Measurements from ENCODE around the gene PARP2. TPM values are rescaled to one million over a fixed set of nuclear protein-coding genes. Genes with fewer than 3 reads are reported as not detected.
"Not testable (repeated sequence)": the region's sequence is repeated elsewhere in the genome, so short reads cannot be mapped to it uniquely, and the experiment has no call there.

The PARP2 gene
- total RNA-seq, 4 donors from 2014 or later: 4.4 to 96.5 (median 9.1) TPM

DNA sequence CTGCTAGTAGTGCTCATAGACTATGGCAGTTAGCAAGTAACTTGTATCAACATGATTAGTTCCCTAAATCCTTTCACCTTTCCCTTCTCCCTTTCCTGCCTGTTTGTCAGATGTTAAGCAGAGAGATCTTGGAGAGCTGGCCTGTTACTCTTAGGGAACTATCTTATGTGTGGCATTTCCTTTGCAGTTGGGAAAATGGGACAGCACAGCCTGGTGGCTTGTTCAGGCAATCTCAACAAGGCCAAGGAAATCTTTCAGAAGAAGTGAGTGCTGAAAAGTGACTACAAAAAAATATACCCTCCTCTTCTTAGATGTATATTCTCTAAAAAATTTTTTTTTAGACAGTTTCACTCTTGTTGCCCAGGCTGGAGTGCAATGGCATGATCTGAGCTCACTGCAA, 7.4 kb downstream of the PARP2 start:
- H3K4me1 ChIP-seq: no peaks in the 10 kb centered on the region
- no peaks in the 10 kb centered on the region for H3K27me3 ChIP-seq
- no peaks in the 10 kb centered on the region for H3K9me3 ChIP-seq
- intact Hi-C loops (cut with DNase I; ENCODE audit: low total_unique reads) (no loop called here), in situ Hi-C loops (cut with MboI; ENCODE audit: low pct_ligation_motif_present in 1 of 4, low pct_unique_long_range_greater_than_20kb in 1 of 4, low sequenced_read_pairs in 3 of 4) (no loop called here)
- no peak overlapping the region for H3K4me3 ChIP-seq
- H3K27ac ChIP-seq: no peak overlapping the region
- TF ChIP-seq, protein P1, sequence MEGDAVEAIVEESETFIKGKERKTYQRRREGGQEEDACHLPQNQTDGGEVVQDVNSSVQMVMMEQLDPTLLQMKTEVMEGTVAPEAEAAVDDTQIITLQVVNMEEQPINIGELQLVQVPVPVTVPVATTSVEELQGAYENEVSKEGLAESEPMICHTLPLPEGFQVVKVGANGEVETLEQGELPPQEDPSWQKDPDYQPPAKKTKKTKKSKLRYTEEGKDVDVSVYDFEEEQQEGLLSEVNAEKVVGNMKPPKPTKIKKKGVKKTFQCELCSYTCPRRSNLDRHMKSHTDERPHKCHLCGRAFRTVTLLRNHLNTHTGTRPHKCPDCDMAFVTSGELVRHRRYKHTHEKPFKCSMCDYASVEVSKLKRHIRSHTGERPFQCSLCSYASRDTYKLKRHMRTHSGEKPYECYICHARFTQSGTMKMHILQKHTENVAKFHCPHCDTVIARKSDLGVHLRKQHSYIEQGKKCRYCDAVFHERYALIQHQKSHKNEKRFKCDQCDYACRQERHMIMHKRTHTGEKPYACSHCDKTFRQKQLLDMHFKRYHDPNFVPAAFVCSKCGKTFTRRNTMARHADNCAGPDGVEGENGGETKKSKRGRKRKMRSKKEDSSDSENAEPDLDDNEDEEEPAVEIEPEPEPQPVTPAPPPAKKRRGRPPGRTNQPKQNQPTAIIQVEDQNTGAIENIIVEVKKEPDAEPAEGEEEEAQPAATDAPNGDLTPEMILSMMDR (IDR thresholded peaks at IDR 0.05): no peak
- TF ChIP-seq POLR2A (IDR thresholded peaks at IDR 0.05) (no peak), POLR2AphosphoS5 (IDR thresholded peaks at IDR 0.05) (no peak), EP300 (IDR thresholded peaks at IDR 0.05; ENCODE audit: low read depth) (no peak)
- DNase-seq: no peak
- peaks cover 0 to 63% (median 17%) of the 10 kb centered on the region in 4 donors for H3K36me3 ChIP-seq

DNA sequence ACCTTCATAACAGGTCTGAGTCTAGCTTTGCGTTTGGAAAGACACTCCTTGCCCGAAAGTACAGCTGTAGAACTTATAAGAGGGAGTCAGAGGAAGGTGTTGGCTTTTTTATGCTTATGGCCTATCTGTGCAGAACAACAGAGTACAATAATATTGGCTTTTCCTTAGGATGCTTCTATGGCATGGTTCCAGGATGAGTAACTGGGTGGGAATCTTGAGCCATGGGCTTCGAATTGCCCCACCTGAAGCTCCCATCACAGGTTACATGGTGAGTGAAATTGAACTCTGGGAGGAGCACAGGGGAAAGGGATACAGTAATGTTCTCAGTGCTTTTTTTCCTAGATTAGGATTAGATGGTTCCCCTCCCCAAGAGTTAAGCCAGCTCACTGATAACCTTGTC, 13.0 kb downstream of the PARP2 start:
- in situ Hi-C loops (cut with MboI; ENCODE audit: low pct_ligation_motif_present in 1 of 4, low pct_unique_long_range_greater_than_20kb in 1 of 4, low sequenced_read_pairs in 3 of 4): no loop called here

DNA sequence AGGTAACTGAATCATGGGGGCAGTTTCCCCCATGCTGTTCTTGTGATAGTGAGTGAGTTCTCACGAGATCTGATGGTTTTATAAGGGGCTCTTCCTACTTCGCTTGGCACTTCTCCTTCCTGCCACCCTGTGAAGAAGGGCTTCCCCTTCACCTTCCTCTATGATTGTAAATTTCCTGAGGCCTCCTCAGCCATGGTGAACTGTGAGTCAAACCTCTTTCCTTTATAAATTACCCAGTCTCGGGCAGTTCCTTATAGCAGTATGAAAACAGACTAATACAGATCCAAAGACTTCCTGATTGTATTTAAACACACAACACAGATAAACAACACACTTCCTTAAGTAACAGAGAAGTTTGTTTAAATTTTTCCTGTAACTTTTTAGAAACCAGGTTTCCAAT, 15.0 kb downstream of the PARP2 start:
- DNase-seq; H3K4me3 ChIP-seq; H3K9me3 ChIP-seq; intact Hi-C loops (cut with DNase I; ENCODE audit: low total_unique reads); H3K4me1 ChIP-seq; H3K27me3 ChIP-seq; in situ Hi-C loops (cut with MboI; ENCODE audit: low pct_ligation_motif_present in 1 of 4, low pct_unique_long_range_greater_than_20kb in 1 of 4, low sequenced_read_pairs in 3 of 4); H3K27ac ChIP-seq: not testable (repeated sequence)
- WGBS, 2 donors (ENCODE audit: low coverage in 1 of 2): 33 to 52% methylated on average over 1 to 3 of the region's 3 CpGs
- peaks cover 0 to 60% (median 12%) of the 10 kb centered on the region in 4 donors for H3K36me3 ChIP-seq

More for the DNA sequence above, 13.0 kb downstream of the PARP2 start:
- H3K4me3 ChIP-seq: no peak overlapping the region
- no peaks in the 10 kb centered on the region for H3K27me3 ChIP-seq
- intact Hi-C loops (cut with DNase I; ENCODE audit: low total_unique reads): no loop called here
- peaks cover 0 to 68% (median 21%) of the 10 kb centered on the region in 4 donors for H3K36me3 ChIP-seq
- no peaks in the 10 kb centered on the region for H3K9me3 ChIP-seq
- H3K27ac ChIP-seq: no peak overlapping the region
- H3K4me1 ChIP-seq: no peaks in the 10 kb centered on the region
- no peak for DNase-seq
- WGBS, 2 donors (ENCODE audit: low coverage in 1 of 2): 85 to 100% methylated on average over 1 to 3 of the region's 3 CpGs
- TF ChIP-seq, protein P1 (IDR thresholded peaks at IDR 0.05): no peak
- TF ChIP-seq EP300 (IDR thresholded peaks at IDR 0.05; ENCODE audit: low read depth) (no peak), POLR2A (IDR thresholded peaks at IDR 0.05) (no peak), POLR2AphosphoS5 (IDR thresholded peaks at IDR 0.05) (no peak)

DNA sequence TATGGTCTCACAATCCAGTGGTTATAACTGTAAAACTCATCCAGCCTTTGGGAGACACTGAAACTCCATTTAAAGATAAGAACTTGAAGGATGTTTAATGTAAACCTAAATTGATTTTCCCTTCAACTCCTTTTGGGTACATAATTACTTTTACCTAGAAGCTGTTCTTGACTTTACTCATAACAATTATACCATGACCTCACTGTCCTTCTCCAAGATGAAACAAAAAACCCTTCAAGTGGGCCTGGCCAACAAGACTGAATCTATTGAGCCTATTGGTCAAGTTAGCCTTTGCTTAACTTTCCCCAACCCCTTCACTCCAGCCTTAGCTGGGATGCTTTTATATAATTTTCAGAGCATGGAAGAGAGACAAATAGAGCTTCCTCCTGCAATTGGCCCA, 22.5 kb downstream of the PARP2 start:
- DNase-seq: no peak
- intact Hi-C loops (cut with DNase I; ENCODE audit: low total_unique reads) (no loop called here), in situ Hi-C loops (cut with MboI; ENCODE audit: low pct_ligation_motif_present in 1 of 4, low pct_unique_long_range_greater_than_20kb in 1 of 4, low sequenced_read_pairs in 3 of 4) (no loop called here)
- Histone ChIP-seq H3K27ac (no peak overlapping the region), H3K4me1 (no peaks in the 10 kb centered on the region), H3K27me3 (no peaks in the 10 kb centered on the region), H3K9me3 (no peaks in the 10 kb centered on the region), H3K36me3 (peaks cover 0 to 67% (median 26%) of the 10 kb centered on the region in 4 donors), H3K4me3 (no peak overlapping the region)
- TF ChIP-seq EP300 (IDR thresholded peaks at IDR 0.05; ENCODE audit: low read depth): no peak
- no peak for TF ChIP-seq POLR2AphosphoS5 (IDR thresholded peaks at IDR 0.05)
- TF ChIP-seq, protein P1 (IDR thresholded peaks at IDR 0.05): no peak
- no peak for TF ChIP-seq POLR2A (IDR thresholded peaks at IDR 0.05)

DNA sequence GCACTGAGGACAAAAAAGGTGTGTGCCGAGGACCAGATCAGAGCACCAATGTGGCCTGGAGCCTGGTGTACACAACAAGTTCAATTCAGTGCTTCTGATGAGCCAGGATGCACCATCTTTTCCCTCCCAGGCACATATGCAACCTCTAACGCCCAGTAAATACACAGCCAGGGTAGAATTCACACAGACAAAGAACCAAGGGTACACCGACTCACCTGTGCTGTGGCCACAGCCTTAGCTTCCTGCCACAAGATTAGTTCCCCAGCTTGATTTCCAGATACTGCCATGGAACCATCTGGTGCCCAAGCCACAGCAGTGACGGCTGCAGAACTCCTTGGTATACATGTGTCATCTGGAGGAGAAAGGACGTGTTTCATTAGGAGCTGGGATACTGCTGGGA, 29.4 kb downstream of the PARP2 start:
- Histone ChIP-seq H3K4me1 (peaks cover 0 to 23% (median 13%) of the 10 kb centered on the region in 4 donors), H3K9me3 (no peaks in the 10 kb centered on the region), H3K27ac (no peak overlapping the region), H3K4me3 (no peak overlapping the region), H3K27me3 (no peaks in the 10 kb centered on the region), H3K36me3 (peaks cover 0 to 95% (median 46%) of the 10 kb centered on the region in 4 donors)
- intact Hi-C loops (cut with DNase I; ENCODE audit: low total_unique reads): no loop called here
- 75 to 78% methylated on average over 2 to 5 of the region's 5 CpGs for WGBS, 2 donors (ENCODE audit: low coverage in 1 of 2)
- in situ Hi-C loops (cut with MboI; ENCODE audit: low pct_ligation_motif_present in 1 of 4, low pct_unique_long_range_greater_than_20kb in 1 of 4, low sequenced_read_pairs in 3 of 4): no loop called here
- TF ChIP-seq, protein P1 (IDR thresholded peaks at IDR 0.05): no peak
- TF ChIP-seq POLR2AphosphoS5 (IDR thresholded peaks at IDR 0.05) (no peak), EP300 (IDR thresholded peaks at IDR 0.05; ENCODE audit: low read depth) (no peak), POLR2A (IDR thresholded peaks at IDR 0.05) (no peak)
- DNase-seq: no peak

Measured in transverse colon (tissue), 4 donors.